ENCODE data around the gene TTLL11.

Gene TTLL11

DNA sequence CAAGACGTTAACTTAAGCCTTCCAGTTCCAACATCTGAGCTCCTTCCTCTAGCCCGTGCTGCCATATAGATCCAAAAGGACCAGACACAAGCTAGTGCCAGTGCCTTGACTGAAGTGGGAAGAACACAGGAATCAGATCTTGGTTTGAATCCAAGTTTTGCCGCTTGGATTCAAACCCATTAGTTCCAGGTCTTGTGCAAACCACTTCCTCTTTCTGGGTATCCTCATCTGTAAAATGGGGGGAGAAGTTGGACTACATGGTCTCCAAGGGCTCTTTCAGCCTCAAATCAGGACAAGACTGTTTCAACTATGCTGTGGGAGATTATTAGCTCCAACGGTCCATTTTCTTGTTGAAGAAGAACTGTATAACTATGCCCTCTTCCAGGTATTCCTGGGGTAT is 32.6 kb downstream of the TTLL11 start:
- TF ChIP-seq, protein P1, sequence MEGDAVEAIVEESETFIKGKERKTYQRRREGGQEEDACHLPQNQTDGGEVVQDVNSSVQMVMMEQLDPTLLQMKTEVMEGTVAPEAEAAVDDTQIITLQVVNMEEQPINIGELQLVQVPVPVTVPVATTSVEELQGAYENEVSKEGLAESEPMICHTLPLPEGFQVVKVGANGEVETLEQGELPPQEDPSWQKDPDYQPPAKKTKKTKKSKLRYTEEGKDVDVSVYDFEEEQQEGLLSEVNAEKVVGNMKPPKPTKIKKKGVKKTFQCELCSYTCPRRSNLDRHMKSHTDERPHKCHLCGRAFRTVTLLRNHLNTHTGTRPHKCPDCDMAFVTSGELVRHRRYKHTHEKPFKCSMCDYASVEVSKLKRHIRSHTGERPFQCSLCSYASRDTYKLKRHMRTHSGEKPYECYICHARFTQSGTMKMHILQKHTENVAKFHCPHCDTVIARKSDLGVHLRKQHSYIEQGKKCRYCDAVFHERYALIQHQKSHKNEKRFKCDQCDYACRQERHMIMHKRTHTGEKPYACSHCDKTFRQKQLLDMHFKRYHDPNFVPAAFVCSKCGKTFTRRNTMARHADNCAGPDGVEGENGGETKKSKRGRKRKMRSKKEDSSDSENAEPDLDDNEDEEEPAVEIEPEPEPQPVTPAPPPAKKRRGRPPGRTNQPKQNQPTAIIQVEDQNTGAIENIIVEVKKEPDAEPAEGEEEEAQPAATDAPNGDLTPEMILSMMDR (conservative IDR thresholded peaks at IDR 0.05; ENCODE audit: low read depth), result no peak
- no peak for DNase-seq (ENCODE audit: low spot score)
- CTCF ChIA-PET, result interaction anchor here (0.6 to 1.2 kb wide), 2 partner anchors 39 to 62 kb away, joined by 3 to 4 read pairs; no protein-coding TSS in a partner anchor
- POLR2A ChIA-PET (ENCODE audit: low non-redundant PET), result no interaction called here
- H3K27ac ChIP-seq, result no peak overlapping the region

DNA sequence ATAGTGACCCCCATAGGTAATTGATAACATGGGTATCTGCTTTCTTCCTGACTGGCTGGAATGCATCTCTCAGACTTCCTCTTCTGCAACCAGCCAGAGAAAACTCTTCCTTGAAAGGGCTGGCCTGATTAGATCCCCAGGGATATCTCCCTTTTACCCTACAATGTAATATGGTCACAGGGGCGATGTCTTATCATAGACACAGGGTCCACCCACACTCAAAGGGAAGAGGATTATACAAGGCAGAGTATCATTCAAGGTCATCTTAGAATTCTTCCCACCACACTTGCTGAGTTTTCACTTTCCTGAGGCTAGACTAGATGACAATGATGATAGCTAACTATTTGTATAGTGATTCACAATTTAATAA is 33.2 kb downstream of the TTLL11 start:
- ChIA-PET POLR2A (ENCODE audit: low non-redundant PET) (no interaction called here), CTCF (interaction anchor here (0.6 to 1.2 kb wide), 2 partner anchors 24 to 39 kb away, joined by 3 read pairs; no protein-coding TSS in a partner anchor)
- TF ChIP-seq, protein P1 (conservative IDR thresholded peaks at IDR 0.05; ENCODE audit: low read depth), result no peak
- DNase-seq (ENCODE audit: low spot score), result no peak
- H3K27ac ChIP-seq, result no peak overlapping the region

DNA sequence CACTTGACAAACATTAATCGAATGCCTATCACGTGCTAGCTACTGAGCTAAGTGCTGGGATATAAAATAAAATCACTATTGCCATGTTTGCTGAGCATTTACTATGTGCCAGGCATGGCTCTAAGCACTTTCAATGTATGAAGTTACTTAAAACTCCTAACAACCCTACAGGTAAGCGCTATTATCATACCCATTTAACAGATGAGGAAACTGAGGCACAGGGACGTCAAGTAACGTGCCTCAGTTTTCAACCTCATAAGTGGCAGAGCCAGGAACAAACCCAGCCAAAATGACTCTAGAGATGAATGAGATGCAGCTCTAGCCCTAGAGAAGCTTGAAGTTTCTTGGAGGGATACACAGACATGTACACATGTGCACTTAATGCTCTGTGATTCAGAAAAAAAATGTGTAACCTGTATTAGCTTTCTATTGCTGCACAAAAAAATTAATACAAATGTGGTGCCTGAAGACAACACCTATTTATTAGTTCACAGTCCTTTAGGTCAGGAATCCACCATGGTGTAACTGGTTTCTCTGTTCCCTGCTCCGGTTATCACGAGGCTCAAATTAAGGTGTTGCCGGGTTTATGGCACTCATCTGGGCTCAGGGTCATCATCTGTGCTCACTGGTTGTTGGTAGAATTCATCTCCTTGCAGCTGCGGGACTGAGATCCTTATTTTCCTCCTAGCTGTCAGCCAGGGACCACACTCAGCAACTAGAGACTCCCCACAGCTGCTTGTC is 33.7 kb downstream of the TTLL11 start:
- no peak overlapping the region for H3K27ac ChIP-seq
- ChIA-PET CTCF (interaction anchor here (0.6 to 1.2 kb wide), 4 partner anchors 25 to 324 kb away, joined by 3 read pairs; no protein-coding TSS in a partner anchor), POLR2A (ENCODE audit: low non-redundant PET) (no interaction called here)
- TF ChIP-seq, protein P1 (conservative IDR thresholded peaks at IDR 0.05; ENCODE audit: low read depth), result no peak
- DNase-seq (ENCODE audit: low spot score), result no peak

DNA sequence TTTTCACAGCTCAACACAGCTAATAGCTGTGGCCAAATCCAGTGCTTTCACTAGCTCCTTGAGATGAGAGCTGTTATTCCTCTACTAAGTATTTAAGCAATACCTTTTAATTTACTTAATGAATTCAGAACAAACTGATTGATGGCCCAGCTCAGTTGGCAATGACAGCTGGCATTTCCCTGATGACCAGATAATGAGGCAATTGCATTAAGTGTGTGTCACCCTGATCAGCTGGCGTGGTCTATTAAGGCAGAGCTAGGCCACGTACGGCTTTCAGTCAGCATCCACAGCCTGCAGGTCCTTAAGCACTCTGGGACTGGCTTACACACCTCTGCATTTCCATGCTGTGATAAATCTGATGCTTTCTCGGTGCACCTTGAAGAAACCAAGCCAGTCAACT is 34.4 kb downstream of the TTLL11 start:
- TF ChIP-seq, protein P1 (conservative IDR thresholded peaks at IDR 0.05; ENCODE audit: low read depth), result no peak
- ChIA-PET POLR2A (ENCODE audit: low non-redundant PET) (no interaction called here), CTCF (interaction anchor here (0.5 to 1.1 kb wide), 3 partner anchors 41 to 513 kb away, joined by 3 to 6 read pairs (median 3); no protein-coding TSS in a partner anchor)
- DNase-seq (ENCODE audit: low spot score), result no peak
- no peak overlapping the region for H3K27ac ChIP-seq

DNA sequence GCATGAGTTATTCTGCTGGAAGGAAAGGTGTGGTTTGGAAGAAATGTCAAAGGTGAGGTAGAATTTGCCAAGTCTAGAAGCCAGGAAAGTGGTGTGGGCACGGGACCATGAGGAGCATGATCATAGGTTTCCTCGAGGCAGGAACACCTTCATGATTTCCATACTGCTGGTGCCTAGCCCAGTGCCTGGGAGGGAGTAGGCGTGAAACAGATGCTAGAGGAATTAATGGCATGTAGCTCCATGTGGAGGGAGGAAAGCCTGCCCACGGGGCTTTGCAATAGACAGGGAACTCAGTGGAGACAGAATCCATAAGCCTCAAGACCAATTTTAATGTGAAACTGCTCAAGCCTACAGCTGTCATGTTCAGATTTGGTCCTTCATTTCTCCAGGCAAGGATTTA is 35.1 kb downstream of the TTLL11 start:
- CTCF ChIA-PET, result interaction anchor here (0.5 kb wide), 1 partner anchor 512 kb away, joined by 6 read pairs; no protein-coding TSS in a partner anchor
- POLR2A ChIA-PET (ENCODE audit: low non-redundant PET), result no interaction called here
- DNase-seq (ENCODE audit: low spot score), result no peak
- H3K27ac ChIP-seq, result no peak overlapping the region
- TF ChIP-seq, protein P1 (conservative IDR thresholded peaks at IDR 0.05; ENCODE audit: low read depth), result no peak

DNA sequence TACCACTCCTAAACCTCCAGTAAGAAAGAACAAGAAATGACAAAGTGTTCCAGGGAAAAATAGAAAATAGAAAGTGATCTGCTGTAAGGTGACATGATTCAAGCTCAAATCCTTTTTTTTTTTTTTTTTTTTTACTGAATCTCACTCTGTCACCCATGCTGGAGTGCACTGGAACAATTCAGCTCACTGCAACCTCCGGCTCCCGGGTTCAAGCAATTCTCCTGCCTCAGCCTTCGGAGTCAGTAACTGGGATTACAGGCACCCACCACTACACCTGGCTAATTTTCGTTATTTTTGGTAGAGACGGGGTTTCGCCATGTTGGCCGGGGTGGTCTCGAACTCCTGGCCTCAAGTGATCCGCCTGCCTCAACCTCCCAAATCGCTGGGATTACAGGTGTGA is 35.9 kb downstream of the TTLL11 start:
- no peak for DNase-seq (ENCODE audit: low spot score)

More for the DNA sequence above, 35.9 kb downstream of the TTLL11 start:
- POLR2A ChIA-PET (ENCODE audit: low non-redundant PET), result no interaction called here
- CTCF ChIA-PET, result interaction anchor here (0.6 kb wide), 2 partner anchors 53 to 481 kb away, joined by 3 to 6 read pairs; no protein-coding TSS in a partner anchor
- TF ChIP-seq, protein P1 (conservative IDR thresholded peaks at IDR 0.05; ENCODE audit: low read depth), result no peak
- no peak overlapping the region for H3K27ac ChIP-seq

Data from RWPE1 (cell line).